Ramos (cell line): ENCODE data around the gene PPM1J.

Source experiments
- in situ Hi-C: fragments of 300-500 bp; cut with MboI; formaldehyde crosslinking; loops from one replicate; pipeline ENCODE4 v1.14.3; 2022; ENCODE audit warnings: low sequenced_read_pairs; ENCODE audit not compliant: unreplicated experiment

Gene PPM1J

DNA sequence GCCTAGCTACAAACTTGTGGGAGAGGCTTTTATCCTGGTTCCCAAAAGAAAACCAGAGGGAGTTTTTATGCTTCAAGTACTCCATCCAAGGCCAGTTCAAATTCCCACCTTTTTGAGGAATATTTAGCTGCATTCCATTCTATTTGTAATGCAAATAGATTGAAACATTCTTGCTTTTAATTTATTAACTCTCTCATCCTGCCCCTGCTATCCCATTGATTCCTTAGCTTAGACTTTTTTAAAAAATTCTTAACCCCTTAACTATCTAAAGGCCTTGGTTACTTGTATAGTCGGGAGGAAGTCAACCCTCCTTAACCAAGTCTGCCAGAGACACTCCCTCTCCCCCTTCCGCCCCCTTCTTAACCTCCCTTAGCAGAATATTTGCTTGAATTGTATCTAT is 43.1 kb downstream of the PPM1J start:
- in situ Hi-C loops = no loop called here

DNA sequence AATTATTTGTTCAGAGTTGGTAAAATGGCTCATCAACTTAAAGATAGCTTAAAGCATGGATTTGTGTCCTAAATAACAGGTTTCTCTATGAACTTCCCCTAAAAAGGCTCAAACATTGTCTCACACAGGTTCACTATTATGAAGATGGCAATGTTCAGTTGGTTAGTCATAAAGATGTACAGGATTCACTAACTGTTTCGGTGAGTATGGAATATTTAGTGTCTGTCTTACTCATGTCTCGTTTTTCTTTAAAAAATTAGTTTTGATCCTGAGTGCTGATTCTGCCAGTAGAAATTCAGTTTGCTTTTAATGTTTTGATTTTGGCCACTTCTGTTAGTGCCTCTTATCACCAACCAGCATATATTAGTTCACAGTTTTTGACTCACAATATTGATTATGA is 48.2 kb downstream of the PPM1J start:
- in situ Hi-C loops = no loop called here

DNA sequence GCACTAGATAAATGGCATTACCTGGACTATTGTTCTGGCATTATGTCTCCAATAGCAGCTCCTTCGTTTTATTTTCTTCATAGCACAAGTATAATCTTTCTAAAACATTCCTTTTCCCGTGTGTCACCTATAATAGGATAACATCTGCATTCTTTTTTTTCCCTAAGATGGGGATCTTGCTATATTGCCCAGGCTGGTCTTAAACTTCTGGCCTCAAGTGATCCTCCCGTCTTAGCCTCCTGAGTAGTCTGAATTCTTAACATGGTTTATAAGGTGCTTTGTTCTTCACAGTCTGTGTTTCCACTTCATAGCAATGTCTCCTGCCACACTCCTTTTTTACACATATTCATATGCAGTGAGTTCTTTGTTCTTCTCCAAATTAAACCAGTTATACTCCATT is 49.3 kb downstream of the PPM1J start:
- in situ Hi-C loops = no loop called here
